Metanephros (tissue), 2 donors: ENCODE data around the gene KRTAP19-1. TPM values are rescaled to one million over a fixed set of nuclear protein-coding genes. Genes with fewer than 3 reads are reported as not detected.

ENCODE experiments used
- small RNA-seq: library from RNA; depleted of rRNA; stranded (forward); fragments of <200 nt; gene quantifications from one replicate; pipeline ENCODE3, GENCODE V24; 2014; ENCODE audit warnings: low replicate concordance
- total RNA-seq: library from RNA; depleted of rRNA; stranded (reverse); fragments of >200 nt; gene quantifications from one replicate; pipeline ENCODE4 v1.2.3, GENCODE V29; 2014

The KRTAP19-1 gene
- not detected for total RNA-seq

GRCh38 chr21:30480145-30480544 is at the start of gene KRTAP19-1:
Gene KRTAP19-1 (minus strand): TSS chr21:30480367. CDS start chr21:30480317, 50 bp downstream.

GRCh38 chr21:30502041-30502440 is 21.9 kb upstream of the KRTAP19-1 start, which contains the start of gene KRTAP19-5:
Gene KRTAP19-5 (minus strand): TSS chr21:30502141. CDS start chr21:30502090, 51 bp downstream.

GRCh38 chr21:30497065-30497464 is 16.9 kb upstream of the KRTAP19-1 start, which contains the start of gene KRTAP19-4:
Gene KRTAP19-4 (minus strand): TSS chr21:30497165. CDS start chr21:30497110, 55 bp downstream.

GRCh38 chr21:30491963-30492428 is 11.8 kb upstream of the KRTAP19-1 start, which contains the start of gene KRTAP19-3:
Gene KRTAP19-3 (minus strand): TSS chr21:30492013. CDS start chr21:30491957, 56 bp downstream.

GRCh38 chr21:30487336-30487735 is 7.2 kb upstream of the KRTAP19-1 start, which contains the start of gene KRTAP19-2:
Gene KRTAP19-2 (minus strand): TSS chr21:30487436. CDS start chr21:30487348, 88 bp downstream.

GRCh38 chr21:30439975-30440374 is 40.2 kb downstream of the KRTAP19-1 start, which contains the start of gene KRTAP15-1:
Gene KRTAP15-1 (plus strand): TSS chr21:30440275. CDS start chr21:30440328, 53 bp downstream.

GRCh38 chr21:30430170-30430655 is 50.0 kb downstream of the KRTAP19-1 start, which contains the start of gene KRTAP13-4:
Gene KRTAP13-4 (plus strand): TSS chr21:30430220. CDS start chr21:30430276, 56 bp downstream.

Small RNAs within 50 kb of the gene (small RNA-seq; reads per million reads assigned to genes)
- not detected for gene AP000567.1
- gene KRTAP19-10P = not detected
- not detected for gene KRTAP19-9P

Other genes with a start within 250 kb of the KRTAP19-1 start
- gene KRTAP24-1, start 197.4 kb downstream of the KRTAP19-1 start, total RNA-seq = not detected
- gene KRTAP25-1, start 190.9 kb downstream of the KRTAP19-1 start, total RNA-seq = not detected
- gene KRTAP26-1, start 160.1 kb downstream of the KRTAP19-1 start, total RNA-seq = not detected
- not detected for gene KRTAP27-1, start 142.7 kb downstream of the KRTAP19-1 start, total RNA-seq
- not detected for gene KRTAP23-1, start 131.8 kb downstream of the KRTAP19-1 start, total RNA-seq
- gene KRTAP13-2, start 108.1 kb downstream of the KRTAP19-1 start, total RNA-seq = not detected
- gene KRTAP13-1, start 84.3 kb downstream of the KRTAP19-1 start, total RNA-seq = not detected
- not detected for gene KRTAP13-3, start 54.4 kb downstream of the KRTAP19-1 start, total RNA-seq
- gene KRTAP13-4, start 50.1 kb downstream of the KRTAP19-1 start, total RNA-seq = not detected
- not detected for gene KRTAP15-1, start 40.1 kb downstream of the KRTAP19-1 start, total RNA-seq
- not detected for gene KRTAP19-2, start 7.1 kb upstream of the KRTAP19-1 start, total RNA-seq
- not detected for gene KRTAP19-3, start 11.6 kb upstream of the KRTAP19-1 start, total RNA-seq
- not detected for gene KRTAP19-4, start 16.8 kb upstream of the KRTAP19-1 start, total RNA-seq
- not detected for gene KRTAP19-5, start 21.8 kb upstream of the KRTAP19-1 start, total RNA-seq
- not detected for gene KRTAP19-6, start 61.5 kb upstream of the KRTAP19-1 start, total RNA-seq
- gene KRTAP19-7, start 80.9 kb upstream of the KRTAP19-1 start, total RNA-seq = not detected
- gene KRTAP22-2, start 110.0 kb upstream of the KRTAP19-1 start, total RNA-seq = not detected
- gene KRTAP6-3, start 112.1 kb upstream of the KRTAP19-1 start, total RNA-seq = not detected
- gene KRTAP6-2, start 118.5 kb upstream of the KRTAP19-1 start, total RNA-seq = not detected
- gene KRTAP22-1, start 120.7 kb upstream of the KRTAP19-1 start, total RNA-seq = not detected
- not detected for gene KRTAP6-1, start 133.6 kb upstream of the KRTAP19-1 start, total RNA-seq
- gene KRTAP20-1, start 136.1 kb upstream of the KRTAP19-1 start, total RNA-seq = not detected
- not detected for gene KRTAP20-4, start 140.3 kb upstream of the KRTAP19-1 start, total RNA-seq
- not detected for gene KRTAP20-2, start 154.8 kb upstream of the KRTAP19-1 start, total RNA-seq
- gene KRTAP20-3, start 162.5 kb upstream of the KRTAP19-1 start, total RNA-seq = not detected
- not detected for gene KRTAP21-3, start 238.4 kb upstream of the KRTAP19-1 start, total RNA-seq